Nephron progenitor cell (in vitro differentiated cells): Measurements from ENCODE around the gene SERPINB8.

Source experiments
- DNase-seq: peaks from one replicate; pipeline ENCODE4 v3.0.0; 2021
- H3K27ac Mint-ChIP-seq: 2 replicates; pipeline ENCODE4 v1.8.0; 2021; ENCODE audit warnings: mild to moderate bottlenecking, moderate library complexity, mixed read lengths
- H3K27me3 Mint-ChIP-seq: 2 replicates; pipeline ENCODE4 v1.8.0; 2021; ENCODE audit warnings: mild to moderate bottlenecking, low read depth, mixed read lengths; ENCODE audit not compliant: poor library complexity
- H3K36me3 Mint-ChIP-seq: 2 replicates; pipeline ENCODE4 v1.8.0; 2021; ENCODE audit warnings: low read depth, mixed read lengths
- H3K4me1 Mint-ChIP-seq: 2 replicates; pipeline ENCODE4 v1.8.0; 2021; ENCODE audit warnings: mixed read lengths
- H3K4me3 Mint-ChIP-seq: 2 replicates; pipeline ENCODE4 v1.8.0; 2021; ENCODE audit warnings: mild to moderate bottlenecking, moderate library complexity, mixed read lengths
- H3K9me3 Mint-ChIP-seq: 2 replicates; pipeline ENCODE4 v1.8.0; 2021; ENCODE audit warnings: mild to moderate bottlenecking, moderate library complexity, mixed read lengths
- CTCF ChIP-seq: fragments of 200-600 bp; sonication (generic); IDR thresholded peaks from 2 replicates; pipeline ENCODE4 v1.5.0; 2021; ENCODE audit warnings: antibody characterized with exemption

The SERPINB8 gene

GRCh38 chr18:64029096-64029495 lies 59.2 kb downstream of the SERPINB8 start:
- DNase-seq, result no peak
- H3K4me3 Mint-ChIP-seq, result no peak overlapping the region
- no peak for TF ChIP-seq CTCF
- no peak overlapping the region for H3K27ac Mint-ChIP-seq
- H3K4me1 Mint-ChIP-seq, result peaks cover 46% of the 10 kb centered on the region
- H3K36me3 Mint-ChIP-seq, result no peaks in the 10 kb centered on the region
- H3K27me3 Mint-ChIP-seq, result peaks cover 2% of the 10 kb centered on the region
- H3K9me3 Mint-ChIP-seq, result peaks cover 5% of the 10 kb centered on the region

GRCh38 chr18:64031411-64031810 lies 61.5 kb downstream of the SERPINB8 start:
- Mint-ChIP-seq H3K4me1 (peaks cover 46% of the 10 kb centered on the region), H3K9me3 (peaks cover 5% of the 10 kb centered on the region), H3K36me3 (no peaks in the 10 kb centered on the region), H3K27ac (no peak overlapping the region), H3K4me3 (no peak overlapping the region), H3K27me3 (peaks cover 2% of the 10 kb centered on the region)
- no peak for DNase-seq
- TF ChIP-seq CTCF, result no peak

GRCh38 chr18:64032312-64032711 lies 62.4 kb downstream of the SERPINB8 start:
- H3K4me3 Mint-ChIP-seq, result peak overlapping the region; percentile 18

GRCh38 chr18:64037812-64038414 lies 68.0 kb downstream of the SERPINB8 start:
- DNase-seq, result peak; percentile 12

More at GRCh38 chr18:64032312-64032711, 62.4 kb downstream of the SERPINB8 start:
- Mint-ChIP-seq H3K27me3 (peaks cover 2% of the 10 kb centered on the region), H3K9me3 (peaks cover 4% of the 10 kb centered on the region), H3K4me1 (peaks cover 46% of the 10 kb centered on the region), H3K36me3 (no peaks in the 10 kb centered on the region), H3K27ac (no peak overlapping the region)
- TF ChIP-seq CTCF, result no peak
- no peak for DNase-seq

More at GRCh38 chr18:64037812-64038414, 68.0 kb downstream of the SERPINB8 start:
- H3K9me3 Mint-ChIP-seq, result peaks cover 18% of the 10 kb centered on the region
- H3K36me3 Mint-ChIP-seq, result peaks cover 6% of the 10 kb centered on the region
- peaks cover 5% of the 10 kb centered on the region for H3K4me1 Mint-ChIP-seq
- no peaks in the 10 kb centered on the region for H3K27me3 Mint-ChIP-seq
- peak; percentile 74 for TF ChIP-seq CTCF
- H3K27ac Mint-ChIP-seq, result no peak overlapping the region
- H3K4me3 Mint-ChIP-seq, result no peak overlapping the region
